ENCODE measurements around the gene CEND1. TPM values are rescaled to one million over a fixed set of nuclear protein-coding genes. Genes with fewer than 3 reads are reported as not detected.

Gene CEND1
- total RNA-seq, 1 donor from 2014 or later = not detected

DNA sequence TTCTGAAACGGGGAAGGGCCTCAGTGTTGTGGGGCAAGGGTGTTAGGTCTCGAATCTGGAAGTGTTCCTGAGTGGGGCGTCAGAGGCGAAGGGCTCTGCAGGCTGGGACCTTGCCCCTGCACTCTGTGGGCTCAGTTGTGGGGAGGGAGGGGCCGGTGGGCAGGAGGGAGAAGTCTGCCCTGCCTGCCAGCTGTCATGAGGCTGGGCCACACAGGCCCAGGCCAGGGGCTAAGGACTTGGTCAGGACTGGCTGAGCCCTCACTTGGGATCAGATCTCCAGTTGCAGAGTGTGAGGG is 38.0 kb upstream of the CEND1 start, which contains the start of gene CRACR2B:
Gene CRACR2B (plus strand): TSS at position 23 of the 296 bp plus-strand sequence. CDS start 689 bp downstream, outside the sequence.
- H3K36me3 Mint-ChIP-seq (ENCODE audit: low read depth, unreplicated experiment) = no peaks in the 10 kb centered on the region
- peaks cover 18% of the 10 kb centered on the region for H3K4me1 Mint-ChIP-seq (ENCODE audit: unreplicated experiment)
- no peak within 1 kb of the TSS for H3K27ac Mint-ChIP-seq (ENCODE audit: unreplicated experiment)
- H3K9me3 Mint-ChIP-seq (ENCODE audit: unreplicated experiment) = no peaks in the 10 kb centered on the region
- TF ChIP-seq, protein P1, sequence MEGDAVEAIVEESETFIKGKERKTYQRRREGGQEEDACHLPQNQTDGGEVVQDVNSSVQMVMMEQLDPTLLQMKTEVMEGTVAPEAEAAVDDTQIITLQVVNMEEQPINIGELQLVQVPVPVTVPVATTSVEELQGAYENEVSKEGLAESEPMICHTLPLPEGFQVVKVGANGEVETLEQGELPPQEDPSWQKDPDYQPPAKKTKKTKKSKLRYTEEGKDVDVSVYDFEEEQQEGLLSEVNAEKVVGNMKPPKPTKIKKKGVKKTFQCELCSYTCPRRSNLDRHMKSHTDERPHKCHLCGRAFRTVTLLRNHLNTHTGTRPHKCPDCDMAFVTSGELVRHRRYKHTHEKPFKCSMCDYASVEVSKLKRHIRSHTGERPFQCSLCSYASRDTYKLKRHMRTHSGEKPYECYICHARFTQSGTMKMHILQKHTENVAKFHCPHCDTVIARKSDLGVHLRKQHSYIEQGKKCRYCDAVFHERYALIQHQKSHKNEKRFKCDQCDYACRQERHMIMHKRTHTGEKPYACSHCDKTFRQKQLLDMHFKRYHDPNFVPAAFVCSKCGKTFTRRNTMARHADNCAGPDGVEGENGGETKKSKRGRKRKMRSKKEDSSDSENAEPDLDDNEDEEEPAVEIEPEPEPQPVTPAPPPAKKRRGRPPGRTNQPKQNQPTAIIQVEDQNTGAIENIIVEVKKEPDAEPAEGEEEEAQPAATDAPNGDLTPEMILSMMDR (IDR thresholded peaks at IDR 0.05; ENCODE audit: unreplicated experiment) = no peak
- H3K27me3 Mint-ChIP-seq (ENCODE audit: unreplicated experiment) = peaks cover 12% of the 10 kb centered on the region
- H3K4me3 Mint-ChIP-seq (ENCODE audit: unreplicated experiment) = peak within 1 kb of the TSS; percentile 79
- DNase-seq (ENCODE audit: low spot score) = no peak

GRCh38 chr11:827146-827896 is 37.4 kb upstream of the CEND1 start:
- Mint-ChIP-seq H3K27ac (ENCODE audit: unreplicated experiment) (no peak overlapping the region), H3K4me1 (ENCODE audit: unreplicated experiment) (peaks cover 18% of the 10 kb centered on the region), H3K9me3 (ENCODE audit: unreplicated experiment) (no peaks in the 10 kb centered on the region), H3K27me3 (ENCODE audit: unreplicated experiment) (peaks cover 12% of the 10 kb centered on the region), H3K4me3 (ENCODE audit: unreplicated experiment) (peak overlapping the region; percentile 67), H3K36me3 (ENCODE audit: low read depth, unreplicated experiment) (no peaks in the 10 kb centered on the region)
- TF ChIP-seq, protein P1 (IDR thresholded peaks at IDR 0.05; ENCODE audit: unreplicated experiment) = no peak
- peak; percentile 35 for DNase-seq (ENCODE audit: low spot score)

DNA sequence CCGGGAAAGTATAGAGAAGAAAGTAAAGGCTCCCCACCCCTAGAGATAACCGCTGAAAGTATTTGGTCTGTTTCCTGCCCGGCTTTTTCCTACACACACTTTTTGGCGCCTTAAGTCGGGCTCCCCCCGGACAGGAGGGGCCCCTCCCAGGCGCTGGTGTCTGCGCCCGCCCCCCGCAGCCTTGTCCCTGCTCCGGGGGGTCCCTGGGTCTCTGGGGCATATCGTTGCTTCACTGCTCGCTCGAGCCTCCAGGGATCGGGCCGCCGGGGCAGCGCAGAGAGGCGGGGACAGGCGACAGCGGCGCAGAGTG is 36.9 kb upstream of the CEND1 start:
- peak overlapping the region; percentile 79 for H3K4me3 Mint-ChIP-seq (ENCODE audit: unreplicated experiment)
- peaks cover 18% of the 10 kb centered on the region for H3K4me1 Mint-ChIP-seq (ENCODE audit: unreplicated experiment)
- DNase-seq (ENCODE audit: low spot score) = peak; percentile 4
- no peak overlapping the region for H3K27ac Mint-ChIP-seq (ENCODE audit: unreplicated experiment)
- peaks cover 14% of the 10 kb centered on the region for H3K27me3 Mint-ChIP-seq (ENCODE audit: unreplicated experiment)
- no peaks in the 10 kb centered on the region for H3K9me3 Mint-ChIP-seq (ENCODE audit: unreplicated experiment)
- no peaks in the 10 kb centered on the region for H3K36me3 Mint-ChIP-seq (ENCODE audit: low read depth, unreplicated experiment)
- TF ChIP-seq, protein P1 (IDR thresholded peaks at IDR 0.05; ENCODE audit: unreplicated experiment) = no peak

- Mint-ChIP-seq H3K36me3 (ENCODE audit: low read depth, unreplicated experiment) (no peaks in the 10 kb centered on the region), H3K9me3 (ENCODE audit: unreplicated experiment) (no peaks in the 10 kb centered on the region), H3K27ac (ENCODE audit: unreplicated experiment) (no peak overlapping the region), H3K27me3 (ENCODE audit: unreplicated experiment) (peaks cover 12% of the 10 kb centered on the region), H3K4me1 (ENCODE audit: unreplicated experiment) (peaks cover 18% of the 10 kb centered on the region), H3K4me3 (ENCODE audit: unreplicated experiment) (peak overlapping the region; percentile 79)
- no peak for DNase-seq (ENCODE audit: low spot score)
- TF ChIP-seq, protein P1 (IDR thresholded peaks at IDR 0.05; ENCODE audit: unreplicated experiment) = no peak
These were observed 36.3 kb upstream of the CEND1 start for GRCh38 chr11:826227-826621.

GRCh38 chr11:825366-826226 is 35.7 kb upstream of the CEND1 start:
- Mint-ChIP-seq H3K27me3 (ENCODE audit: unreplicated experiment) (peaks cover 12% of the 10 kb centered on the region), H3K36me3 (ENCODE audit: low read depth, unreplicated experiment) (no peaks in the 10 kb centered on the region), H3K4me3 (ENCODE audit: unreplicated experiment) (no peak overlapping the region), H3K9me3 (ENCODE audit: unreplicated experiment) (no peaks in the 10 kb centered on the region), H3K4me1 (ENCODE audit: unreplicated experiment) (peaks cover 18% of the 10 kb centered on the region), H3K27ac (ENCODE audit: unreplicated experiment) (no peak overlapping the region)
- no peak for DNase-seq (ENCODE audit: low spot score)
- TF ChIP-seq, protein P1 (IDR thresholded peaks at IDR 0.05; ENCODE audit: unreplicated experiment) = no peak

Measured in endothelial cell (in vitro differentiated cells).